ENCODE measurements around the gene SUSD6.
A peak's percentile ranks its signal among the peaks of the same experiment; 100 is the strongest.

SUSD6 gene

GRCh38 chr14:69611172-69612013, at the start of gene SUSD6:
Gene SUSD6, plus strand, starts transcription at chr14:69611596. Its CDS starts 46,997 bp downstream, at chr14:69658593.
- H3K27me3 ChIP-seq (ENCODE audit: insufficient read depth, low read length): no peaks in the 10 kb centered on the region
- H3K36me3 ChIP-seq (ENCODE audit: insufficient read depth, low read length): no peaks in the 10 kb centered on the region
- peak within 1 kb of the TSS; percentile 65 for H2AFZ ChIP-seq (ENCODE audit: low read length, unreplicated experiment)
- H3K79me2 ChIP-seq (ENCODE audit: control insufficient read depth, insufficient read depth, low read length, unreplicated experiment): peaks cover 36% of the 10 kb centered on the region
- peak within 1 kb of the TSS; percentile 84 for H3K27ac ChIP-seq (ENCODE audit: low read depth, low read length)
- H3K4me3 ChIP-seq (ENCODE audit: low read depth, low read length): peak within 1 kb of the TSS; percentile 88
- peaks cover 41% of the 10 kb centered on the region for H3K4me1 ChIP-seq (ENCODE audit: control insufficient read depth, insufficient read depth, low read length, unreplicated experiment)

GRCh38 chr14:69561893-69562292, 49.5 kb upstream of the SUSD6 start:
- no peaks in the 10 kb centered on the region for H3K36me3 ChIP-seq (ENCODE audit: insufficient read depth, low read length)
- H3K79me2 ChIP-seq (ENCODE audit: control insufficient read depth, insufficient read depth, low read length, unreplicated experiment): no peaks in the 10 kb centered on the region
- H3K27me3 ChIP-seq (ENCODE audit: insufficient read depth, low read length): peaks cover 96% of the 10 kb centered on the region
- H3K4me3 ChIP-seq (ENCODE audit: low read depth, low read length): no peak overlapping the region
- H3K27ac ChIP-seq (ENCODE audit: low read depth, low read length): no peak overlapping the region
- H3K4me1 ChIP-seq (ENCODE audit: control insufficient read depth, insufficient read depth, low read length, unreplicated experiment): no peaks in the 10 kb centered on the region
- H2AFZ ChIP-seq (ENCODE audit: low read length, unreplicated experiment): no peak overlapping the region

- Histone ChIP-seq H3K36me3 (ENCODE audit: insufficient read depth, low read length) (no peaks in the 10 kb centered on the region), H3K79me2 (ENCODE audit: control insufficient read depth, insufficient read depth, low read length, unreplicated experiment) (no peaks in the 10 kb centered on the region), H3K27ac (ENCODE audit: low read depth, low read length) (no peak overlapping the region), H3K4me1 (ENCODE audit: control insufficient read depth, insufficient read depth, low read length, unreplicated experiment) (no peaks in the 10 kb centered on the region), H2AFZ (ENCODE audit: low read length, unreplicated experiment) (no peak overlapping the region), H3K27me3 (ENCODE audit: insufficient read depth, low read length) (peaks cover 98% of the 10 kb centered on the region), H3K4me3 (ENCODE audit: low read depth, low read length) (no peak overlapping the region)
Observed at GRCh38 chr14:69567563-69567962, 43.8 kb upstream of the SUSD6 start.

- Histone ChIP-seq H3K4me1 (ENCODE audit: control insufficient read depth, insufficient read depth, low read length, unreplicated experiment) (no peaks in the 10 kb centered on the region), H2AFZ (ENCODE audit: low read length, unreplicated experiment) (no peak overlapping the region), H3K36me3 (ENCODE audit: insufficient read depth, low read length) (no peaks in the 10 kb centered on the region), H3K79me2 (ENCODE audit: control insufficient read depth, insufficient read depth, low read length, unreplicated experiment) (no peaks in the 10 kb centered on the region), H3K4me3 (ENCODE audit: low read depth, low read length) (no peak overlapping the region), H3K27me3 (ENCODE audit: insufficient read depth, low read length) (peaks cover 98% of the 10 kb centered on the region), H3K27ac (ENCODE audit: low read depth, low read length) (no peak overlapping the region)
Observed at GRCh38 chr14:69569859-69570258, 41.5 kb upstream of the SUSD6 start.

- Histone ChIP-seq H3K27me3 (ENCODE audit: insufficient read depth, low read length) (peaks cover 93% of the 10 kb centered on the region), H2AFZ (ENCODE audit: low read length, unreplicated experiment) (no peak overlapping the region), H3K4me1 (ENCODE audit: control insufficient read depth, insufficient read depth, low read length, unreplicated experiment) (no peaks in the 10 kb centered on the region), H3K27ac (ENCODE audit: low read depth, low read length) (no peak overlapping the region), H3K79me2 (ENCODE audit: control insufficient read depth, insufficient read depth, low read length, unreplicated experiment) (no peaks in the 10 kb centered on the region), H3K4me3 (ENCODE audit: low read depth, low read length) (no peak overlapping the region), H3K36me3 (ENCODE audit: insufficient read depth, low read length) (no peaks in the 10 kb centered on the region)
Observed at GRCh38 chr14:69570836-69571330, 40.5 kb upstream of the SUSD6 start.

- Histone ChIP-seq H3K4me1 (ENCODE audit: control insufficient read depth, insufficient read depth, low read length, unreplicated experiment) (no peaks in the 10 kb centered on the region), H3K27me3 (ENCODE audit: insufficient read depth, low read length) (peaks cover 91% of the 10 kb centered on the region), H3K79me2 (ENCODE audit: control insufficient read depth, insufficient read depth, low read length, unreplicated experiment) (no peaks in the 10 kb centered on the region), H2AFZ (ENCODE audit: low read length, unreplicated experiment) (no peak overlapping the region), H3K4me3 (ENCODE audit: low read depth, low read length) (peak overlapping the region; percentile 63), H3K36me3 (ENCODE audit: insufficient read depth, low read length) (no peaks in the 10 kb centered on the region), H3K27ac (ENCODE audit: low read depth, low read length) (no peak overlapping the region)
Observed at GRCh38 chr14:69571449-69572029, 39.9 kb upstream of the SUSD6 start.

GRCh38 chr14:69572030-69572840, 39.2 kb upstream of the SUSD6 start:
- no peaks in the 10 kb centered on the region for H3K79me2 ChIP-seq (ENCODE audit: control insufficient read depth, insufficient read depth, low read length, unreplicated experiment)
- H3K27ac ChIP-seq (ENCODE audit: low read depth, low read length): no peak overlapping the region
- no peaks in the 10 kb centered on the region for H3K4me1 ChIP-seq (ENCODE audit: control insufficient read depth, insufficient read depth, low read length, unreplicated experiment)
- peaks cover 85% of the 10 kb centered on the region for H3K27me3 ChIP-seq (ENCODE audit: insufficient read depth, low read length)
- peak overlapping the region; percentile 63 for H3K4me3 ChIP-seq (ENCODE audit: low read depth, low read length)
- H3K36me3 ChIP-seq (ENCODE audit: insufficient read depth, low read length): no peaks in the 10 kb centered on the region
- no peak overlapping the region for H2AFZ ChIP-seq (ENCODE audit: low read length, unreplicated experiment)

GRCh38 chr14:69572841-69573135, 38.6 kb upstream of the SUSD6 start:
- H2AFZ ChIP-seq (ENCODE audit: low read length, unreplicated experiment): no peak overlapping the region
- H3K27ac ChIP-seq (ENCODE audit: low read depth, low read length): no peak overlapping the region
- no peaks in the 10 kb centered on the region for H3K79me2 ChIP-seq (ENCODE audit: control insufficient read depth, insufficient read depth, low read length, unreplicated experiment)
- no peaks in the 10 kb centered on the region for H3K36me3 ChIP-seq (ENCODE audit: insufficient read depth, low read length)
- H3K27me3 ChIP-seq (ENCODE audit: insufficient read depth, low read length): peaks cover 79% of the 10 kb centered on the region
- no peak overlapping the region for H3K4me3 ChIP-seq (ENCODE audit: low read depth, low read length)
- no peaks in the 10 kb centered on the region for H3K4me1 ChIP-seq (ENCODE audit: control insufficient read depth, insufficient read depth, low read length, unreplicated experiment)

GRCh38 chr14:69573205-69573830, 38.1 kb upstream of the SUSD6 start:
- Histone ChIP-seq H3K4me3 (ENCODE audit: low read depth, low read length) (peak overlapping the region; percentile 18), H3K27ac (ENCODE audit: low read depth, low read length) (no peak overlapping the region), H3K36me3 (ENCODE audit: insufficient read depth, low read length) (no peaks in the 10 kb centered on the region), H3K79me2 (ENCODE audit: control insufficient read depth, insufficient read depth, low read length, unreplicated experiment) (no peaks in the 10 kb centered on the region), H3K4me1 (ENCODE audit: control insufficient read depth, insufficient read depth, low read length, unreplicated experiment) (no peaks in the 10 kb centered on the region), H3K27me3 (ENCODE audit: insufficient read depth, low read length) (peaks cover 74% of the 10 kb centered on the region), H2AFZ (ENCODE audit: low read length, unreplicated experiment) (no peak overlapping the region)

GRCh38 chr14:69573831-69574262, 37.5 kb upstream of the SUSD6 start:
- Histone ChIP-seq H3K27me3 (ENCODE audit: insufficient read depth, low read length) (peaks cover 68% of the 10 kb centered on the region), H3K4me1 (ENCODE audit: control insufficient read depth, insufficient read depth, low read length, unreplicated experiment) (no peaks in the 10 kb centered on the region), H3K79me2 (ENCODE audit: control insufficient read depth, insufficient read depth, low read length, unreplicated experiment) (no peaks in the 10 kb centered on the region), H3K27ac (ENCODE audit: low read depth, low read length) (no peak overlapping the region), H3K4me3 (ENCODE audit: low read depth, low read length) (peak overlapping the region; percentile 70), H2AFZ (ENCODE audit: low read length, unreplicated experiment) (no peak overlapping the region), H3K36me3 (ENCODE audit: insufficient read depth, low read length) (no peaks in the 10 kb centered on the region)

All from ACC112 (cell line).